GM19397 (cell line): ENCODE measurements around the gene AHSP.
"Not testable (repeated sequence)": the region's sequence is repeated elsewhere in the genome, so short reads cannot be mapped to it uniquely, and the experiment has no call there.

Experiments
- ATAC-seq: cut with Tn5 transposase; IDR thresholded peaks from one replicate; pipeline ENCODE4 v1.9.1; 2021; ENCODE audit warnings: mild to moderate bottlenecking, moderate library complexity; ENCODE audit not compliant: unreplicated experiment

Gene AHSP

DNA sequence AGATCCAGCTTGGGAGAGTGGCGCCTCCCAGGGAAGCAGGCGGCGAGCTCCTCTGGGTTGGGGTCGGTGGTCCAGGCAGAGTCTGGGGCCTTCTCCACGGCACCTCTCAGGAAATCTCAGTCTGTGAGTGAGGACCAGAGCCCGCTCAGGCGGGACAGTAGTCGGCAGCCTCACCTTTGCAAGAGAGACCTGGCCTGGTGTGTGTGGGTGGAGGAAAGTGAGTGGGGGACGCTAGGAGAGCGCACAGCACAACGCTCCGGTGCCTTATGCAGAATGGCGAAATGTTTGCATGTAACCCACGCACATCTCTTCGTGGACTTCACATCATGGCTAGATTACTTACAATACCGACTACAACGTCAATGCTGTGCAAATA, 2.2 kb downstream of the AHSP start:
- no peak for ATAC-seq

DNA sequence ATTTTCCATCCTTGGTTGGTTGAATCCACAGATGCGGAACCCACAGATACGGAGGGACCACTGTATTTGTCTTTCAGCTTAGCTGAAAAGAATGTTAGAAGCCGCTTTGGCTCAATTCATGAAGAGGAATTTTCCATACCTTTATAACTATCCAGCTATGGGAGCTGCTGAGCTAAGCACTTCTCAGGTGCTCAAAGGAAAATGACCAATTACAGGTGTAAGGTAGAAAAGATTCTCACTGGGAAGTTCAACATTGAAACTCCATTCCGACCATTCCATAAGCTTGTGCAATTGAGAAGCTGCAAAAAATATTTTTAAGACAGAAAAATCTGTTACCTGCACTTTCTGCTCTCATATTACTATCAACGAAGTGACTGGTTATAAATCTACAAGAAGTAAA, 2.7 kb downstream of the AHSP start:
- no peak for ATAC-seq

DNA sequence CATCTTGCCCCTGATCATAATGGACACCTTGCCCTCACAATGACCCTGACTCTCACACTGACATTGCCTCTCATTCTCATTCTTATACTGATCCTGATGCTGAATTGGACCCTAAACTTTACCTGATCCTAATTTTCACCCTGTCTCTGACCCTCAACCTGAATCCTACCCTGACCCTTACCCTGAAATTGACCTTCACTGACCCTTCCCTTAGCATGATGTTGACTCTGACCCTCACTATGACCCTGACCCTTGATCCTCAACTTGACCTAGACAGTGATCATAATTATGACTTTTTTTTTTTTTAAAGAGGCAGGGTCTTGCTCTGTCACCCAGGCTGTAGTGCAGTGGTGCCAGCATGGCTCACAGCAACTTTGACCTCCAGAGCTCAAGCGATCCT, 3.4 kb downstream of the AHSP start:
- no peak for ATAC-seq

DNA sequence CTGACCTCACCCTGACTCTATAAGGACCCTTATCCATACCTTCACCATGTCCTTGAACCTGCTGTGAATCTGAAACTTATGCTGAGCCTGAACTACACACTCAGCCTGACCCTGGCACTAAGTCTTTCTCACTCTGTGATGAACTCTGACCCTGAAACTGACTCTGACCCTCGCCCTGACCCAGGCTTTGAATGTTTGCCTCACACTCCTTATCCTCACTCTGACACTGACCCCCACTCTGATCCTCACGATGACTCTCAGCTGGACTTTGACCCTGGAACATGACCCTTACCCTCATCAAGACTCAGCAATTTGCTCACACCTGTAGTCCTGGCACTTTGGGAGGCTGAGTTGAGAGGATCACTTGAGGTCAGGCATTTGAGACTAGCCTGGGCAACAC, 4.4 kb downstream of the AHSP start:
- no peak for ATAC-seq

DNA sequence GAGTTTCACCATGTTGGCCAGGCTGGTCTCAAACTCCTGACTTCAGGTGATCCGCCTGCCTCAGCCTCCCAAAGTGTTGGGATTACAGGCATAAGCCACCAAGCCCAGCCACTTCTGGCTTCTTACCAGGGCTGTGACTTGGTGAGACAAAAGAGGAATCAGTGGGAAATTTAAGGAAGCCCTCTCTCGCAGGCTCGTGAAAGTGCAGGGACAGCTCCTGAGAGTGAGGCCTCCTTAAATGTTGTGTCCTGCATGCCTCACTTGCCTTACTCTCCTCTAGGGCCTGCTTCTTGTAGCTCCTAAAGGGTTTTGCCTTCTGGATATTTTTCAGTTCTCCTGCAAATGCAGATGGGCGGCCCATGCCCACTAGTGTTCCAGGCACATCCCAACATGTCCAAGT, 5.2 kb downstream of the AHSP start:
- no peak for ATAC-seq

DNA sequence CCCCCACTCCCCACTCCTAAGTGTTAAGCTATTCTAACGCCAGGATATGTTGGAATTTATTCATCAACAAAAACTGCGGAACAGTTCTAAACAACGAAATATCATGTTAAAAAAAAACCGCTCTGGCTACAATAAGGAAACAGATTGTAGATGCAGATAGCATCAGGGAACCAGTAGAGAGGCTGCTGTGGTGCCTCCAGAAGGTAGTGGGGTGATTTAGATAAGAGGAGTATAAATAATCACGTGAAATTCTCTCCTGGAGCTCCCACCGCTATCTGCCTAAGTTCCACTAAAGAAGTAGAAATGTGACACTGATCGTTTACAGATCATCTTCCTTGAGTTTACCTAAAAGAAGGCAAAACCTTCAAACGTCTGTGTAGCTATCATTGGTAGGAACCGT, 8.0 kb downstream of the AHSP start:
- no peak for ATAC-seq

DNA sequence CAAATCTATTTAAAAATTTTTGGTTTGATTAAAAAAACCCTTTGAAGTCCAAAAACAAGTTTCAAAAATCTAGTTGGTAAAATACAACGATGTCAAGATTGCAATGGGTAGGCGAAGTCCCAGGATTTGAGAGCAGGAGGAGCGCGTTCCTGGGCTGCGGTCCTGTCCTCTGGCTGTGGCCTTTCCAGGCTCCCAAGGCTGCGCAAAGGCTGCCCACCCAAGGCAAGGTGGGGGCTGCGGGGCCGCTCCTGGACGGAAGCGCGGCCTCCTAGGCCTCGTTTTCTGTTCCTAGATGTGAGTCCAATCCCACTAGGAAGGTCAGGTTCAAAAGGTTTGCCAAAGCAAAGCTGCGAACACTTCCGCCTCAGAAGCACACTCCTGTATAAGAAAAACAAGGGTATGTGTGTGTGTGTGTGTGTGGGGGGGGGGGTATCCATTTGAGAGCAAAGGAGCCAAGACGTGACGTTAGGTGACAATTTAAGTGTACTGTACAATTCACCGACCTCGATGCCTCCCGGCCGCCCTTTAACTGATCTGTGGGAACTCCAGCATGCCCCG, 9.2 kb downstream of the AHSP start:
- no peak for ATAC-seq

DNA sequence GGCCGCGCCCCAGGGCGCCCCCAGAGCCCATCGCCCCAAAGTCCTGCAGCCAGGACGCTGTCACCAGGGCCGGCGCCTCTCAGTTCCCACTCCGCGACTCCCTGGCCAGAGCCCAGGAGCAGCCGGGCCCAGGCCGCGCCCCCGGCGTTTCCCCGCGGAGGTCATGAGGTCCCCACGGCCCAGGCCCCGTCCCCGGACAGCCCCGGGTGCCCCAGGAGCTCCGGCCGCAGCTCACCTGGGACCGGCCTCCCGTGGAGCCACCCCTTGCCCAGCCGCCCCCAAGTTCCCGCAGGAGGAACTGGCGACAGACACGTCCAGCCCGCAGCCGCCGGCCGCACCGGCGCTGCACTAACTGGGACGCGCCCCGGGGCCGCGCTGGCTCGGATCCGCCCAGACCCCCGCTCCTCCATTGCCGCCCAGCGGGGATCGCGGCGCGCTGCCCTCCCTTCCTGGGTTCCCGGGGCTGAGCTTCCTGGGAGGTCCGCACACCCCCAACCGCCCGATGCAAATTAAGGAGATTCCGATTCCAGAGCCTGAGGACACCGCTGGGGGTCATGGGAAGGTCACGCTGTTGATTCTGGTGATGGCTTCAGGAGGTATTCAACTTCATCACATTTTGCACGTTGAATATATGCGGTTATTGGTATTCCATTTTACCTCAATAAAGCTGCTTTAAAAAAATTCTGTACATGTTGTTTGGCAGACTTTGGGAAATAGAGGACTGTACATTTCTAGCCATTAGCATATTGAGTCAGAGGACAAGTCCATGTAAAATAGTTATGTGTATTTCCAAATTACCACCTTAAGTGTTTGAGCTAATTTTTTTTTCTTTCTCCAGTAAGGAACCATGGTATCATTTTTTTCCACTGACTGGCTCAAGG, 9.9 kb downstream of the AHSP start:
- ATAC-seq: no peak

DNA sequence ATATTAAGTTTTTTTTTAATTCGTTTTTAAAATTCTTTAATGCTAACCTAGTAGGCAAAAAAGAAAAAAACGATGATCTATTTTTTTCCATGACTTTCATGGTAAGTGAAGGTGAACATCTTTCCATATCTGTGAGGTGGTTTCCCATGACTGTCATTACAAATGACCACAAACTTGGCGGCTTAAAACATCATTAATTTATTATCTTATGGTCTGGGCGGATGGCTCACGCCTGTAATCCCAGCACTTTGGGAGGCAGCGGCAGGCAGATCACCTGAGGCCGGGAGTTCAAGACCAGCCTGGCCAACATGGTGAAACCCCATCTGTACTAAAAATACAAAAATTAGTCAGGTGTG, 10.5 kb downstream of the AHSP start:
- not testable (repeated sequence) for ATAC-seq

DNA sequence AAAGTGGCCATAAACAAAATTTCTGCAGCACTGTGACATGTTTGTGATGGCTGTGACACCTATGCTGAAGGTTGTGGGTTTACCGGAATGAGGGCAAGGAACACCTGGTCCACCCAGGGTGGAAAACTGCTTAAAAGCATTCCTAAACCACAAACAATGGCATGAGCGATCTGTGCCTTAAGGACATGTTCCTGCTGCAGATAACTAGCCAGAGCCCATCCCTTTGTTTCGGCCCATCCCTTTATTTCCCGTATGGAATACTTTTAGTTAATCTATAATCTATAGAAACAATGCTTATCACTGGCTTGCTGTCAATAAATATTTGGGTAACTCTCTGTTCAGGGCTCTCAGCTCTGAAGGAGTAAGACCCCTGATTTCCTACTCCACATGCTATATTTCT, 12.1 kb downstream of the AHSP start:
- ATAC-seq: not testable (repeated sequence)

DNA sequence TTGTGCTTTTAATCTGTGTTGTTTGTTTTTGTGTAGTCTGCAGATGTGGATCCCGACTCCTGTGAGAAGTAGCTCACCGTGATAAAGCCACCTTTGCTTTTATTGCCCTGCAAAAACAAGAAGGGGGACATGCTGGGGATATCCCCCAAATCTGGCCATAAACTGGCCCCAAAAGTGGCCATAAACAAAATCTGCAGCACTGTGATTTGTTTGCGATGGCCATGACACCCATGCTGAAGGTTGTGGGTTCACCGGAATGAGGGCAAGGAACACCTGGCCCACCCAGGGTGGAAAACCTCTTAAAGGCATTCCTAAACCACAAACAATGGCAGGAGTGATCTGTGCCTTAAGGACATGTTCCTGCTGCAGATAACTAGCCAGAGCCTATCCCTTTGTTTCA, 15.1 kb downstream of the AHSP start:
- no peak for ATAC-seq

DNA sequence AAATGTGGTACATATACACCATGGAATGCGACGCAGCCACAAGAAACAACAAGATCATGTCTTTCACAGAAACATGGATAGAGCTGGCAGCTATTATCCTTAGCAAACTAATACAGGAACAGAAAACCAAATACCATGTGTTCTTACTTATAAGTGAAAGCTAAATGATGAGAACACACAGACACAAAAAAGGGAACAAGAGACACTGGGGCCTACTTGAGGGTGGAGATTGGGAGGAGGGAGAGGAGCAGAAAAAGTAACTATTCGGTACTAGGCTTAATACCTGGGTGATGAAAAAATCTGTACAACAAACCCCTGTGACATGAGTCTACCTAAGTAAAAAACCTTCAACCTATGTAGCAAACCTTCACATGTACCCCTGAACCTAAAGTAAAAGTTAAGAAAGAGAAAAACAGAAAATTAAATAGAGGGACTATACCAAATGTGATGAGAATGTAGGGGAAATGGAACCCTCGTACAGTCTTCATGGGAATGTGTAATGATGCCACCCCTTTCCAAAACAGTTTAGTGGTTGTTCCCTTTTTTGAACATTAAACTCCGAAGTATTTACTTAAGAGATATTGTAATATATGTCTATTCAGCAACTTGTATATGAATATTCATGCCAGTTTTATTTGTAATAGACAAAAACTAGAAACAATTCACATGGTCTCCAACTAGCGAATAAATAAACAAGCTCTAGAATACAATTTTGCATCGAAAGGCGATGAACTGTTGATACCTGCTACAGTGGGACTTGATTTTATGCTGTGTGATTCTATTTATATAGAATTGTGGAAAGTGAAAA, 33.9 kb downstream of the AHSP start:
- ATAC-seq: no peak

DNA sequence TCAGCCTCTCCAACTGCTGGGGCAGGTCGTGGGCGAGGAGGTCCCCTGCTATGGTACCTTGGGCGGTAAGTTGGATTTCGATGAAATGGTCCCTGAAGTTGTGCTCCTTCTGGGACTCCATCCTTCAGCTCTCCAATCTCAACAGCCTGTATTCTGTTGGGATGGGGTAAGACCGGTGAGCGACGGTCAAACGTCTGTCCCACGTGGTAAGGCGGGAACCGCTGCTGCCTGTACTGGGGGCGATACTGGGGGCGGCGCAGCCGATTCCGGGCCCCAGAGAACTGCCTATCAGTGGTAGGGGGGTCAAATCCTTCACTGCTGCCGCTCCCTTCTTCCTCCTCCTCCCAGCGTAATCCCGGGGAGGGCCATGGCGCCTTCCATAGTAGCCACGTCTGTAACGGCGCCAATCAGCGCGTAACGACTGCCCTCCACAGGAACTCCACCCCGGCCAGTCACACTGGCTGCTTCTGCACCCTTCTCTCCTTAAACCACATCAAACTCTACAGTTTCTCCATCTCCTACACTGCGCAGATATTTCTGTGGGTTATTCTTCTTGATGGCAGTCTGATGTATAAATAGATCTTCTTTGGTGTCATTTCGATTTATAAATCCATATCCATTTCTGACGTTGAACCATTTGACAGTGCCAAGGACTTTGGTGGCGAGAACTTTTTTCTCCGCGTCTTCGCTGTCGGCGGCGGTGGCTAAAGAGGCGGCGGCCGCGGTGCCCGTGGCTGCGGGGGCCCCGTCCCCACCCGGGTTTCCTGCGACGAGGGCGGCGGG, 41.1 kb downstream of the AHSP start:
- ATAC-seq: no peak

DNA sequence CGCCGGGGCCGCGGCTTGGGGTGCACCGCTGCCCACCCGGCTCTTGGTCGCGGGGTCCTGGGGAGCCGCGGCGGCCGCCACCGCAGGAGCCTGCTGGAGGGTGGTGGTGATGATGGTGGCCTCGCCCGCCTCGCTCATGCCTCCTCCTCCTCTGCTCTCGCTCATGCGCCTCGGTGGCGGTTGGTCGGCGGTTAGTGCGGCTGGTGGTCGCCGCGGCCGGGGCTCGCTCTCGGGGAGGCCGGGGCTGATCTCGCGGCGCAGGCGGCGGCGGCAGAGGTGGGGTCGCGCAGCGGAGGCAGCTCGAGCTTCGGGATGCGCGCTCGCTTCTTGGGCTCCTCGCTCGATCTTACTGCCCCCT, 41.6 kb downstream of the AHSP start:
- no peak for ATAC-seq

DNA sequence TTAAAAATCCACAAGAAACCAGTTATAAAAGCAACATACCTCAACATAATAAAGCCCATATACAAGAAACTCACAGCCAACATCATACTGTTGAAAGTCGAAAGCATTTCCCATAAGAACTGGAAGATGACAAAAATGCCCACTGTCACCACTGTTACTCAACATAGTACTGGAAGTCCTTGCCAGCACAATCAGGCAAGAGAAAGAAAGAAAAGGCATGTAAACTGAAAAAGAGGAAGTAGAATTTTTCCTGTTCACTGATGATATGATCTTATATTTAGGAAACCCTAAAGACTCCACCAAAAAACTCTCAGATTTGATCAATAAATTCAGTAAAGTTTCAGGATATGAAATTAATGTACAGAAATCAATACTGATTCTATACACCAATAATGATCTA, 45.1 kb downstream of the AHSP start:
- no peak for ATAC-seq

DNA sequence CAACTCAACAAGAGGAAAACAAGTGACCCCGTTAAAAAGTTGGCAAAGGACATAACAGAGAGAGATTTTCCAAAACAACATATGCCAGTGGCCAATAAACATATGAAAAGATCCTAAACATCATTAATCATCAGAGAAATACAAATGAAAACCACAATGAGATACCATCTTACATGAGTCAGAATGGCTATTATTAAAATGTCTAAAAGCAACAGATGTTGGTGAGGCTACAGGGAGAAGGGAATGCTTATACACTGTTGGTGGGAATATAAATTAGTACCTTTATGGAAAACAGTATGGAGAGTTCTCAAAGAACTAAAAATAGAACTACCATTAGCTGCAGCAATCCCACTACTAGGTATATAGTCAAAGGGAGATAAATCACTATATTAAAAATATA, 46.5 kb downstream of the AHSP start:
- not testable (repeated sequence) for ATAC-seq

DNA sequence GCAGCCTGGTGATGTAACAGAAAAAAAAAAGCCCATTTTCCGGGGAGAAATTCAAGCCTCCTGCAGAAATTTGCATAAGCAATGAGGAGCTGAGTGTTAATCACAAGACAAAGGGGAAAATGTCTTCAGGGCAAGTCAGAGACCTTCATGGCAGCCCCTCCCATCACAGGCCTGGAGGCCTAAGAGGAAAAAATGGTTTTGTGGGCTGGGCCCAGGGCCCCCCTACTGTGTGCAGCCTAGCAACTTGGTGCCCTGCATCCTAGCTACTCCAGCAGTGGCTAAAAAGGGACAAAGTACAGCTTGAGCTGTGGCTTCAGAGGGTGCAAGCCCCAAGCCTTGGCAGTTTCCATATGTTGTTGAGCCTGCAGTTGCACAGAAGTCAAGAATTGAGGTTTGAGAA, 49.7 kb downstream of the AHSP start:
- no peak for ATAC-seq
